ENCODE data around the gene SLC25A20.

Gene SLC25A20

GRCh38 chr3:48847504-48848423 lies 50.9 kb downstream of the SLC25A20 start, which contains the start of gene PRKAR2A:
Gene PRKAR2A, minus strand, starts transcription at chr3:48847874. Its CDS starts 278 bp downstream, at chr3:48847596.
- TF ChIP-seq CTCF (IDR thresholded peaks at IDR 0.05; ENCODE audit: low read depth, low read length, poor library complexity, severe bottlenecking) (no peak), EZH2phosphoT487 (IDR thresholded peaks at IDR 0.05; ENCODE audit: borderline replicate concordance, low read length) (no peak)
- H3K9me2 ChIP-seq (replicated peaks; ENCODE audit: control insufficient read depth, low read length): no peaks in the 10 kb centered on the region
- peaks cover 4% of the 10 kb centered on the region; the same call in 1 of the 2 replicates for H3K27me3 ChIP-seq (ENCODE audit: control insufficient read depth, low read length)
- H3K4me1 ChIP-seq (ENCODE audit: control insufficient read depth, low read length): peaks cover 30% of the 10 kb centered on the region
- H4K20me1 ChIP-seq (ENCODE audit: control insufficient read depth, insufficient read depth, low read depth, low read length): no peaks in the 10 kb centered on the region
- peaks cover 2% of the 10 kb centered on the region; the same call in 1 of the 2 replicates for H3F3A ChIP-seq (ENCODE audit: control insufficient read depth, insufficient read depth)
- peak within 1 kb of the TSS; percentile 74 for H3K4me3 ChIP-seq (ENCODE audit: low read length)
- peaks cover 22% of the 10 kb centered on the region for H3K79me2 ChIP-seq (ENCODE audit: control insufficient read depth, low read length)
- H3K9me3 ChIP-seq (ENCODE audit: control insufficient read depth, insufficient read depth, low read length): no peaks in the 10 kb centered on the region
- H3K27ac ChIP-seq (ENCODE audit: low read depth, low read length): no peak within 1 kb of the TSS
- no peaks in the 10 kb centered on the region for H3K36me3 ChIP-seq (ENCODE audit: control insufficient read depth, low read length)
- H3K4me2 ChIP-seq (ENCODE audit: low read length): peak within 1 kb of the TSS; percentile 94

DNA sequence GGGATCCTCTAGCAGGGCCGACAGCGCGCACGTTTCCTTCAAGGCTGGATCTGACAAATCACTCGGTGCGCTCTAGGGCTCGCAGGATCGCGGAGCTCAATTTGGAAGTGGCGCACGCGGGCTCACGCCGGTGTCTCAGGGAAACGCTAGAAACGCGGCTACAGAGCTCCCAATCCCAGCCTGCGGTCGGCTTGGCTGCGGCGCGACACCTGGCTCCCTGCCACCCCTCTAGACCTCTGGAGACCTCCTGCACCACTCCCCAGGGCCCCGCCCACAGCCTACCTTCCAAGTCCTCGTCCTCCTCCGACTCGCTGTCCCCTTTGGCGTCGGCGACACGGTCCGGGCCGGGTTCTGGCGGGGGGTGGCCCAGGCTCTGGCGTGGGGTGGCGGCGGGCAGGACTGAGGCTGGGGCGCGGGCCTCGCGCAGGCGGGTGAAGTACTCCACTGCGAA lies 51.6 kb downstream of the SLC25A20 start:
- H3K9me2 ChIP-seq (replicated peaks; ENCODE audit: control insufficient read depth, low read length): no peaks in the 10 kb centered on the region
- H3K9me3 ChIP-seq (ENCODE audit: control insufficient read depth, insufficient read depth, low read length): no peaks in the 10 kb centered on the region
- H3K27me3 ChIP-seq (ENCODE audit: control insufficient read depth, low read length): peaks cover 4% of the 10 kb centered on the region; the same call in 1 of the 2 replicates
- peak overlapping the region; percentile 94 for H3K4me2 ChIP-seq (ENCODE audit: low read length)
- no peaks in the 10 kb centered on the region for H4K20me1 ChIP-seq (ENCODE audit: control insufficient read depth, insufficient read depth, low read depth, low read length)
- H3K79me2 ChIP-seq (ENCODE audit: control insufficient read depth, low read length): peaks cover 22% of the 10 kb centered on the region
- H3F3A ChIP-seq (ENCODE audit: control insufficient read depth, insufficient read depth): peaks cover 2% of the 10 kb centered on the region; the same call in 1 of the 2 replicates
- H3K36me3 ChIP-seq (ENCODE audit: control insufficient read depth, low read length): no peaks in the 10 kb centered on the region
- H3K4me1 ChIP-seq (ENCODE audit: control insufficient read depth, low read length): peaks cover 30% of the 10 kb centered on the region
- no peak overlapping the region for H3K27ac ChIP-seq (ENCODE audit: low read depth, low read length)
- TF ChIP-seq EZH2phosphoT487 (IDR thresholded peaks at IDR 0.05; ENCODE audit: borderline replicate concordance, low read length): no peak
- no peak for TF ChIP-seq CTCF (IDR thresholded peaks at IDR 0.05; ENCODE audit: low read depth, low read length, poor library complexity, severe bottlenecking)
- peak overlapping the region; percentile 74 for H3K4me3 ChIP-seq (ENCODE audit: low read length)

DNA sequence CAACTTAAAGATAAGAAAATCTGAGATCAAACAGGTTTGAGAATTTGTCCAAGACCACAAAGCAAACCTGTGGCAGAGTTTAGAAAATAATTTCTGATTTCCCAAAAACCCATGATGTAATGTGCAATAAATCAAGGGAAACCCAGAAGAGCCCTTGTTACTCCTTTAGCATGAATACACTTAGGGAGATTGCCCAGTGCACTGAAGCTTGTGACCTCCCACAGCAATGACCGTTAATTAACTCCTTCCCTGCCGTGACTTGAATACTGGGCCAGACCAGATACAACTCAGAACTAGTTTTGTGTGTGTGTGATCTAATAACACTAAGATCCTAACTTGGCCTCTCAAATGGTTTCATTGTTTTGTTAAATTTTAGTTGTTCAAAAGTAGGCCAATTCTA lies 53.5 kb downstream of the SLC25A20 start:
- H4K20me1 ChIP-seq (ENCODE audit: control insufficient read depth, insufficient read depth, low read depth, low read length): no peaks in the 10 kb centered on the region
- H3K27me3 ChIP-seq (ENCODE audit: control insufficient read depth, low read length): peaks cover 4% of the 10 kb centered on the region; the same call in 1 of the 2 replicates
- no peak overlapping the region for H3K27ac ChIP-seq (ENCODE audit: low read depth, low read length)
- H3F3A ChIP-seq (ENCODE audit: control insufficient read depth, insufficient read depth): peaks cover 2% of the 10 kb centered on the region; the same call in 1 of the 2 replicates
- no peaks in the 10 kb centered on the region for H3K9me3 ChIP-seq (ENCODE audit: control insufficient read depth, insufficient read depth, low read length)
- peaks cover 28% of the 10 kb centered on the region for H3K79me2 ChIP-seq (ENCODE audit: control insufficient read depth, low read length)
- no peaks in the 10 kb centered on the region for H3K9me2 ChIP-seq (replicated peaks; ENCODE audit: control insufficient read depth, low read length)
- peaks cover 26% of the 10 kb centered on the region for H3K4me1 ChIP-seq (ENCODE audit: control insufficient read depth, low read length)
- H3K4me3 ChIP-seq (ENCODE audit: low read length): no peak overlapping the region
- H3K4me2 ChIP-seq (ENCODE audit: low read length): peak overlapping the region; percentile 11; the same call in 1 of the 2 replicates
- no peaks in the 10 kb centered on the region for H3K36me3 ChIP-seq (ENCODE audit: control insufficient read depth, low read length)
- TF ChIP-seq CTCF (IDR thresholded peaks at IDR 0.05; ENCODE audit: low read depth, low read length, poor library complexity, severe bottlenecking): no peak
- TF ChIP-seq EZH2phosphoT487 (IDR thresholded peaks at IDR 0.05; ENCODE audit: borderline replicate concordance, low read length): no peak
